Activated CD8-positive, alpha-beta memory T cell treated with anti-CD3 and anti-CD28 coated beads, Interleukin-2, amount 50 U/mL, for 24 hours (primary cell): ENCODE measurements around the gene UBL4B.

Experiments
- DNase-seq: peaks from one replicate; pipeline ENCODE4 v3.0.0-alpha.2; 2020; ENCODE audit errors: extremely low read depth

The UBL4B gene

GRCh38 chr1:110113551-110113950 lies 1.3 kb downstream of the UBL4B start:
- DNase-seq, result no peak

GRCh38 chr1:110114173-110114572 lies 1.9 kb downstream of the UBL4B start:
- no peak for DNase-seq

- DNase-seq, result no peak
These were observed 2.5 kb downstream of the UBL4B start for GRCh38 chr1:110114784-110115183.

- no peak for DNase-seq
These were observed 6.6 kb downstream of the UBL4B start for GRCh38 chr1:110118636-110119396.

GRCh38 chr1:110119843-110120242 lies 7.6 kb downstream of the UBL4B start:
- DNase-seq, result no peak

GRCh38 chr1:110120960-110121561 lies 8.8 kb downstream of the UBL4B start:
- no peak for DNase-seq

GRCh38 chr1:110123224-110123623 lies 11.0 kb downstream of the UBL4B start:
- no peak for DNase-seq

GRCh38 chr1:110125810-110126209 lies 13.6 kb downstream of the UBL4B start:
- DNase-seq, result no peak

- no peak for DNase-seq
These were observed 17.9 kb downstream of the UBL4B start for GRCh38 chr1:110130113-110130591.

GRCh38 chr1:110130989-110131388 lies 18.7 kb downstream of the UBL4B start:
- no peak for DNase-seq

- DNase-seq, result no peak
These were observed 20.4 kb downstream of the UBL4B start for GRCh38 chr1:110132682-110133081.

- DNase-seq, result no peak
These were observed 21.2 kb downstream of the UBL4B start for GRCh38 chr1:110133436-110133835.

GRCh38 chr1:110134050-110134595 lies 21.9 kb downstream of the UBL4B start:
- DNase-seq, result no peak

GRCh38 chr1:110135246-110135645 lies 23.0 kb downstream of the UBL4B start:
- no peak for DNase-seq

- DNase-seq, result no peak
These were observed 23.4 kb downstream of the UBL4B start for GRCh38 chr1:110135666-110136065.

GRCh38 chr1:110136911-110137310 lies 24.7 kb downstream of the UBL4B start:
- no peak for DNase-seq

- DNase-seq, result no peak
These were observed 26.7 kb downstream of the UBL4B start for GRCh38 chr1:110138956-110139355.

- no peak for DNase-seq
These were observed 32.1 kb downstream of the UBL4B start for GRCh38 chr1:110144366-110144765.

GRCh38 chr1:110148961-110149360 lies 36.7 kb downstream of the UBL4B start:
- no peak for DNase-seq

- no peak for DNase-seq
These were observed 38.3 kb downstream of the UBL4B start, which contains the start of gene SLC6A17 for GRCh38 chr1:110150330-110151174. TSS of gene SLC6A17 (plus strand) at chr1:110150494. CDS start at chr1:110166930, 16,436 bp downstream.

GRCh38 chr1:110151175-110151669 lies 39.0 kb downstream of the UBL4B start:
- no peak for DNase-seq
